Left lung (tissue), 10 donors: ENCODE data around the gene USP48. TPM values are rescaled to one million over a fixed set of nuclear protein-coding genes. Genes with fewer than 3 reads are reported as not detected.
A peak's percentile ranks its signal among the peaks of the same experiment; 100 is the strongest.

Experiments used
- ATAC-seq: fragments of 200-7000 bp; cut with Tn5 transposase; one replicate; pipeline ENCODE4 v1.9.1; 2020; ENCODE audit warnings: moderate library complexity
- DNase-seq, 4 donors: peaks; one replicate each; pipeline ENCODE4 v3.0.0-alpha.2; 2013 to 2020
- H3K27ac ChIP-seq, 2 donors: fragments of 200-600 bp; sonication (generic) in 1 of 2; one replicate each; pipeline versions ENCODE4 v1.5.0 to v1.8.0; 2020 to 2021
- H3K27me3 ChIP-seq, 2 donors: fragments of 200-600 bp; sonication (generic) in 1 of 2; one replicate each; pipeline versions ENCODE4 v1.5.0 to v1.8.0; 2020 to 2021
- H3K36me3 ChIP-seq, 2 donors: fragments of 200-600 bp; sonication (generic) in 1 of 2; one replicate each; pipeline versions ENCODE4 v1.5.0 to v1.8.0; 2020 to 2021
- H3K4me1 ChIP-seq, 2 donors: fragments of 200-600 bp; one replicate each; pipeline ENCODE4 v1.8.0; 2021
- H3K4me3 ChIP-seq, 2 donors: fragments of 200-600 bp; sonication (generic) in 1 of 2; one replicate each; pipeline versions ENCODE4 v1.5.0 to v1.8.0; 2020 to 2021; ENCODE audit warnings: mild to moderate bottlenecking in 1 of 2
- H3K9me3 ChIP-seq, 2 donors: fragments of 200-600 bp; sonication (generic) in 1 of 2; one replicate each; pipeline versions ENCODE4 v1.5.0 to v1.8.0; 2020 to 2021
- CTCF ChIP-seq, 2 donors: fragments of 200-600 bp; sonication (generic) in 1 of 2; IDR thresholded peaks; one replicate each; pipeline versions ENCODE4 v1.5.0 to v1.8.0; 2021; ENCODE audit warnings: antibody characterized with exemption in 2 of 2
- intact Hi-C, 2 donors: fragments of 100-400 bp; cut with DNase I; formaldehyde crosslinking; loops; one replicate each; pipeline versions ENCODE4 v1.11.2 to v1.14.2; 2022
- polyA plus RNA-seq, 6 donors: library from polyadenylated mRNA; unstranded; fragments of 120-200 nt; gene quantifications; one replicate each; pipeline ENCODE4 v1.2.1, GENCODE V29; 2013; ENCODE audit not compliant: insufficient read length in 6 of 6
- total RNA-seq, 2 donors: library from RNA; stranded (reverse); fragmentation: NEBNext Ultra II Directional; extraction: Animal tissue kit (Norgen Biotek cat#: 25700); gene quantifications; one replicate each; pipeline ENCODE4 v1.2.1, GENCODE V29; 2021
- donor health status: DM: no; HTN: yes; CAD: no.
- donor health status: DM: no; HTN: no; CAD: no.

USP48 gene
- total and polyA plus RNA-seq, 8 donors: 57.9 to 95.6 (median 80.9) TPM

- DNase-seq (no peak), ATAC-seq (no peak)
- Histone ChIP-seq H3K27me3 (peaks cover 3 to 51% of the 10 kb centered on the region in 2 donors), H3K27ac (no peak overlapping the region), H3K36me3 (no peaks in the 10 kb centered on the region), H3K4me3 (no peak overlapping the region), H3K9me3 (no peaks in the 10 kb centered on the region), H3K4me1 (peaks cover 0 to 17% of the 10 kb centered on the region in 2 donors)
- TF ChIP-seq CTCF (IDR thresholded peaks at IDR 0.05): no peak
- intact Hi-C loops: loop anchor here in 1 of 2 donors (10.0 kb wide), 1 partner anchor 140 kb away; no protein-coding TSS in a partner anchor
Measured at GRCh38 chr1:21655259-21655658, 127.7 kb downstream of the USP48 start.

- H3K27me3 ChIP-seq: peaks cover 4 to 51% of the 10 kb centered on the region in 2 donors
- peaks cover 0 to 15% of the 10 kb centered on the region in 2 donors for H3K4me1 ChIP-seq
- DNase-seq: no peak
- TF ChIP-seq CTCF (IDR thresholded peaks at IDR 0.05): no peak
- H3K9me3 ChIP-seq: no peaks in the 10 kb centered on the region
- H3K4me3 ChIP-seq: no peak overlapping the region
- intact Hi-C loops: loop anchor here in 1 of 2 donors (10.0 kb wide), 1 partner anchor 139 kb away; no protein-coding TSS in a partner anchor
- H3K27ac ChIP-seq: no peak overlapping the region
- no peak for ATAC-seq
- no peaks in the 10 kb centered on the region for H3K36me3 ChIP-seq
Measured at GRCh38 chr1:21654209-21654608, 128.7 kb downstream of the USP48 start.

GRCh38 chr1:21653744-21654100 lies 129.2 kb downstream of the USP48 start:
- ATAC-seq (no peak), DNase-seq (no peak)
- no peak for TF ChIP-seq CTCF (IDR thresholded peaks at IDR 0.05)
- Histone ChIP-seq H3K4me1 (peaks cover 0 to 12% of the 10 kb centered on the region in 2 donors), H3K27ac (no peak overlapping the region), H3K27me3 (peaks cover 4 to 51% of the 10 kb centered on the region in 2 donors), H3K9me3 (no peaks in the 10 kb centered on the region), H3K4me3 (no peak overlapping the region), H3K36me3 (no peaks in the 10 kb centered on the region)
- intact Hi-C loops: loop anchor here in 1 of 2 donors (10.0 kb wide), 1 partner anchor 139 kb away; no protein-coding TSS in a partner anchor

GRCh38 chr1:21652937-21653743 lies 129.8 kb downstream of the USP48 start:
- no peaks in the 10 kb centered on the region for H3K36me3 ChIP-seq
- peaks cover 0 to 12% of the 10 kb centered on the region in 2 donors for H3K4me1 ChIP-seq
- peak; percentile 75 for ATAC-seq
- no peak overlapping the region for H3K27ac ChIP-seq
- no peak for TF ChIP-seq CTCF (IDR thresholded peaks at IDR 0.05)
- peak in 2 of 4 donors; percentile 13 to 51 for DNase-seq
- no peak overlapping the region for H3K4me3 ChIP-seq
- intact Hi-C loops: loop anchor here in 1 of 2 donors (10.0 kb wide), 1 partner anchor 138 kb away; no protein-coding TSS in a partner anchor
- H3K27me3 ChIP-seq: peaks cover 4 to 54% of the 10 kb centered on the region in 2 donors
- no peaks in the 10 kb centered on the region for H3K9me3 ChIP-seq
